Gastrocnemius medialis (tissue), 4 donors: Measurements from ENCODE around the gene CLNK.

Experiments used
- POLR2A ChIP-seq, 2 donors: fragments of 450-650 bp; IDR thresholded peaks; one replicate each; pipeline ENCODE4 v1.6.1; 2017; ENCODE audit warnings: antibody characterized with exemption in 2 of 2, mild to moderate bottlenecking in 2 of 2, moderate library complexity in 2 of 2
- TF ChIP-seq, protein P1 (sequence below), 5 experiments: fragments of 450-650 bp in 3 of 5; fragments of 200-600 bp in 2 of 5; sonication (generic) in 2 of 5; IDR thresholded peaks in 4 of 5; conservative IDR thresholded peaks in 1 of 5; 1 replicate in 4 of 5; 2 replicates in 1 of 5; pipeline ENCODE4 v1.5.1; 2016 to 2019; ENCODE audit warnings: antibody characterized with exemption in 5 of 5, mild to moderate bottlenecking in 3 of 5, moderate library complexity in 3 of 5

DNA sequence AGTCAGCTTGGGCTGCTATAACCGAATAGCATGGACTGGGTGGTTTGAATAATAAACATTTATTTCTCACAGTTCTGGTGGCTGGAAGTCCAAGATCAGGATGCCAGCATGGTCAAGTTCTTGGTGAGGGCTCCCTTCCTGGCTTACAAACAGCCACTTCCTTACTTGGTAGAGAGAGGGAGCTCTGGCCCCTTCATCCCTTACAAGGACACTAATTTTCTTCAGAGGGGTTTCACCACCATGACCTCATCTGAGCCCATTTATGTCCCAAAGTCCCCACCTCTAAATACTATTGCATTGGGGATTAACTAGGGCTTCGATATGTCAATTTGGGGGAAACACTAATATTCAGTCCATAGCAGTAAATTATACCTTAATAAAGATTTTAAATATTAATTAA lies 61.8 kb downstream of the CLNK start:
- TF ChIP-seq, protein P1, sequence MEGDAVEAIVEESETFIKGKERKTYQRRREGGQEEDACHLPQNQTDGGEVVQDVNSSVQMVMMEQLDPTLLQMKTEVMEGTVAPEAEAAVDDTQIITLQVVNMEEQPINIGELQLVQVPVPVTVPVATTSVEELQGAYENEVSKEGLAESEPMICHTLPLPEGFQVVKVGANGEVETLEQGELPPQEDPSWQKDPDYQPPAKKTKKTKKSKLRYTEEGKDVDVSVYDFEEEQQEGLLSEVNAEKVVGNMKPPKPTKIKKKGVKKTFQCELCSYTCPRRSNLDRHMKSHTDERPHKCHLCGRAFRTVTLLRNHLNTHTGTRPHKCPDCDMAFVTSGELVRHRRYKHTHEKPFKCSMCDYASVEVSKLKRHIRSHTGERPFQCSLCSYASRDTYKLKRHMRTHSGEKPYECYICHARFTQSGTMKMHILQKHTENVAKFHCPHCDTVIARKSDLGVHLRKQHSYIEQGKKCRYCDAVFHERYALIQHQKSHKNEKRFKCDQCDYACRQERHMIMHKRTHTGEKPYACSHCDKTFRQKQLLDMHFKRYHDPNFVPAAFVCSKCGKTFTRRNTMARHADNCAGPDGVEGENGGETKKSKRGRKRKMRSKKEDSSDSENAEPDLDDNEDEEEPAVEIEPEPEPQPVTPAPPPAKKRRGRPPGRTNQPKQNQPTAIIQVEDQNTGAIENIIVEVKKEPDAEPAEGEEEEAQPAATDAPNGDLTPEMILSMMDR (IDR thresholded peaks at IDR 0.05 in 4 of 5, conservative IDR thresholded peaks at IDR 0.05 in 1 of 5) = no peak
- no peak for TF ChIP-seq POLR2A (IDR thresholded peaks at IDR 0.05)
